Measurements from ENCODE around the gene RNF214. TPM values are rescaled to one million over a fixed set of nuclear protein-coding genes. Genes with fewer than 3 reads are reported as not detected.
A peak's percentile ranks its signal among the peaks of the same experiment; 100 is the strongest.

Gene RNF214
- total RNA-seq, 4 donors from 2014 or later: 14.8 to 21.2 (median 17.4) TPM

GRCh38 chr11:117295438-117296137, 63.1 kb downstream of the RNF214 start:
- no peak for TF ChIP-seq EP300 (IDR thresholded peaks at IDR 0.05)
- no peak for TF ChIP-seq CTCF (IDR thresholded peaks at IDR 0.05)
- no peak for TF ChIP-seq POLR2A (IDR thresholded peaks at IDR 0.05)
- TF ChIP-seq POLR2AphosphoS5 (IDR thresholded peaks at IDR 0.05): no peak
- WGBS, 2 donors (ENCODE audit: low coverage in 1 of 2): 50 to 61% methylated on average over 1 to 4 of the region's 9 CpGs
- ATAC-seq: no peak
- Histone ChIP-seq H3K27me3 (no peaks in the 10 kb centered on the region), H3K4me1 (peaks cover 0 to 18% (median 9%) of the 10 kb centered on the region in 3 donors), H3K27ac (no peak overlapping the region), H3K9me3 (no peaks in the 10 kb centered on the region), H3K36me3 (peaks cover 0 to 61% of the 10 kb centered on the region in 2 donors), H3K4me3 (no peak overlapping the region)

DNA sequence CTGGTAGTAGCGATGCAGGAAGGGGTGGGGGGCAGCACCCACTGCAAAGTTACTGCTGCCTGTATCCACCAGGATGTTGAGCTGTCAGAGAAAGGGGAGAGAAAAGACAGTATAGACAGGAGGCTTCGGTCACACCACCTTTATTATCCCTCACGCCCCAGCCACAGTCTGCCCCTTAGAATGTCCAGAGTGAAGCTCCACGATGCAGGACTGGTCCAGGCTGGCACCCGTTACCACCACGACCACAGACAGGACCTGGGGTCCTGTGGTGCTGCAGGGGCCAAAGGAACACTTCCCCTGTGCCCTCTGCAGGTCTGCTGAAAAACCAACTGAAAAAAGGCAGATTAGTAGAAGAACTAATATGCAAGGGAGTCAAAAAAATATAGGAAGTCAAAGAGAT, 64.4 kb downstream of the RNF214 start:
- H3K27ac ChIP-seq: no peak overlapping the region
- H3K4me3 ChIP-seq: no peak overlapping the region
- no peaks in the 10 kb centered on the region for H3K27me3 ChIP-seq
- H3K36me3 ChIP-seq: peaks cover 0 to 48% of the 10 kb centered on the region in 2 donors
- no CpG with 5 or more reads among the region's 6 CpGs for WGBS, 2 donors (ENCODE audit: low coverage in 1 of 2)
- TF ChIP-seq POLR2AphosphoS5 (IDR thresholded peaks at IDR 0.05) (no peak), CTCF (IDR thresholded peaks at IDR 0.05) (no peak), EP300 (IDR thresholded peaks at IDR 0.05) (no peak), POLR2A (IDR thresholded peaks at IDR 0.05) (no peak)
- peaks cover 0 to 28% (median 9%) of the 10 kb centered on the region in 3 donors for H3K4me1 ChIP-seq
- no peaks in the 10 kb centered on the region for H3K9me3 ChIP-seq
- no peak for ATAC-seq

DNA sequence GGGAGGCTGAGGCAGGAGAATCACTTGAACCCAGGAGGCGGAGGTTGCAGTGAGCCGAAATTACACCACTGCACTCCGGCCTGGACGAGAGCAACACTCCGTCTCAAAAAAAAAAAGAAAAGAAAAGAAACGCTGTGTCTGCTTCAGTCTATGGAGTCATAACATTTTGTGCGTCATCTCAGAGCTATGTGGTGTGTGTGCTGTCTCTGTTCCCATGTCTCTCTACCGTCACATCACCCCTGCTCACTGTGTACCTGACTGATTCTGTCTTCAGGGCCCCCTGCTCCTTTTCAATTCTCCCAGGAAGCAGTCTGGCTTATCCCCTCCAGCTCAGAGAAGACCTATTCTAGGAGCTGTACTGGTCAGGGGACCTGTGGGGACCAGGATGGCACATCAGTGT, 65.7 kb downstream of the RNF214 start:
- Histone ChIP-seq H3K4me1 (peaks cover 0 to 29% (median 9%) of the 10 kb centered on the region in 3 donors), H3K36me3 (peaks cover 0 to 37% of the 10 kb centered on the region in 2 donors), H3K4me3 (no peak overlapping the region), H3K9me3 (no peaks in the 10 kb centered on the region), H3K27ac (no peak overlapping the region), H3K27me3 (no peaks in the 10 kb centered on the region)
- ATAC-seq: no peak
- TF ChIP-seq EP300 (IDR thresholded peaks at IDR 0.05) (no peak), POLR2AphosphoS5 (IDR thresholded peaks at IDR 0.05) (no peak), CTCF (IDR thresholded peaks at IDR 0.05) (no peak), POLR2A (IDR thresholded peaks at IDR 0.05) (no peak)
- WGBS, 2 donors (ENCODE audit: low coverage in 1 of 2): 89 to 97% methylated on average over 3 to 8 of the region's 8 CpGs

DNA sequence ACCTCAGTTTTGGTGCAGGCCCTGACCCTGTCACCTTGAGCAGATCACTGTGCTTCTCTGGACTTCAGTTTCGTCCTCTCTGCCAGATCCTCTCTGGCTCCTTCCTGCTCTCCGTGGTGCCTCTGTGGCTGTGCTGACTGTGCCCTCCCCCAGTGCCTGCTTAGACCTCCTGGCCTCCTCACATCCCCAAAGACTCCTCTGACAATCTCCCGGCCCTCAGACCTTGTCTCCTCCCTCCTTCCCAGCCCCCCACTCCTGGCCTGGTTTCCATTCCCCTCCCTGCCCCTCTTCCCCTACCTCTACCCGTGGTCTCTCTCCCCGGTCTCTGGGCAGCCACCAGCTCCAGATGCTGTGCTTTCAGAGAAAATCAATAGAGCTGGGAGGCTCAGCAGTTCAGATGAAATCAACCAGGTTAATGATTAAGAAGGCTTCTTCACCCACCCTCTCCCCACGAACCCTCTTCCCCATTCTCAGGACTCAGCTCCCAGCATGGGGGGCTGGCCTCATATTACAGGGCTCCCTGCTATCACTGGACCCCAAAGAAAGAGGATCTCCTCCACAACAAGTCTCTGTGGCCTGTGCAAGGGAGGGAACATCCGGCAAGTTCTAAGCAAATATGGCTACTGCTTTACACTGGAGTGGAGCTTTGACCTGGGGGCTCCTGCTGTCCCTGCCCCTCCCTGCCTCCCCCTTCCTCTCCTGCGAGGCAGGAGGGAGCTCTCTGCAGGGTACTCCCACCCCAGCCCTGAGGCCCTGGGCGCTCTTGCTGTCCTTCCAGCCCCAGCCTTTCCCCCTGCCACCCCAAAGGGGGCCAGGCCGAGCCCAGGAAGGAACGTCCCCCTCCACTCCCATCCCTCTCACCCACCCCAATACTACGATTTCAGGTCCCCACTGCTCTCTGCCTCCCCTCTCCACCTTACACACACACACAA, 67.1 kb downstream of the RNF214 start:
- TF ChIP-seq POLR2A (IDR thresholded peaks at IDR 0.05) (no peak), CTCF (IDR thresholded peaks at IDR 0.05) (no peak), EP300 (IDR thresholded peaks at IDR 0.05) (no peak), POLR2AphosphoS5 (IDR thresholded peaks at IDR 0.05) (no peak)
- H3K27ac ChIP-seq: peak overlapping the region in 1 of 4 donors; percentile 38
- WGBS, 2 donors (ENCODE audit: low coverage in 1 of 2): 52% methylated on average over 9 of the region's 12 CpGs; no CpG with 5 or more reads in 1 of the 2 donors

More for the DNA sequence above, 67.1 kb downstream of the RNF214 start:
- H3K27me3 ChIP-seq: no peaks in the 10 kb centered on the region
- no peak for ATAC-seq
- H3K4me1 ChIP-seq: peaks cover 0 to 29% (median 9%) of the 10 kb centered on the region in 3 donors
- H3K4me3 ChIP-seq: peak overlapping the region in 1 of 2 donors; percentile 12
- no peaks in the 10 kb centered on the region for H3K9me3 ChIP-seq
- peaks cover 0 to 24% of the 10 kb centered on the region in 2 donors for H3K36me3 ChIP-seq

All from gastroesophageal sphincter (tissue), 4 donors.